GM12892 (cell line): Measurements from ENCODE around the gene TTC31.

ENCODE experiments used
- POLR2A ChIP-seq: IDR thresholded peaks from 2 replicates; pipeline ENCODE4 v1.6.1; 2011; ENCODE audit warnings: low read depth, low read length, control low read depth
- POLR2AphosphoS5 ChIP-seq: IDR thresholded peaks from 2 replicates; pipeline ENCODE4 v1.6.1; 2011; ENCODE audit warnings: low read depth, low read length, control low read depth
- TAF1 ChIP-seq: IDR thresholded peaks from 2 replicates; pipeline ENCODE4 v1.6.1; 2011; ENCODE audit warnings: low read depth, mild to moderate bottlenecking, control low read depth, low read length, borderline replicate concordance

GRCh38 chr2:74537140-74537539 lies 54.3 kb downstream of the TTC31 start:
- TF ChIP-seq POLR2AphosphoS5 (no peak), POLR2A (no peak; the same call in 1 of the 2 replicates), TAF1 (no peak)
